NK-92 treated with Interleukin-12 subunit alpha and Interleukin-12 subunit beta, amount 100 ng/mL, for 24 hours (cell line): Measurements from ENCODE around the gene RAD51B.

Experiments
- DNase-seq: peaks from one replicate; lab custom pipeline; 2025; lab: John Stamatoyannopoulos, UW

Gene RAD51B

GRCh38 chr14:68772761-68773381 lies 953.3 kb downstream of the RAD51B start:
- DNase-seq, result no peak

GRCh38 chr14:68774771-68775613 lies 955.4 kb downstream of the RAD51B start:
- DNase-seq, result no peak

GRCh38 chr14:68775614-68776126 lies 956.1 kb downstream of the RAD51B start:
- DNase-seq, result no peak

GRCh38 chr14:68777644-68778043 lies 958.1 kb downstream of the RAD51B start:
- no peak for DNase-seq
